GM12878 (cell line): ENCODE measurements around the gene RFX3. TPM values are rescaled to one million over a fixed set of nuclear protein-coding genes. Genes with fewer than 3 reads are reported as not detected.

Source experiments
- ATAC-seq: fragments of 200-7000 bp; cut with Tn5 transposase; 3 replicates; pipeline ENCODE4 v1.9.1; 2020; ENCODE audit warnings: mild to moderate bottlenecking, moderate library complexity
- BruUV-seq: library from RNA; stranded (reverse); fragments of 400-500 nt; replicated peaks from 2 replicates; lab custom pipeline; 2021; lab: Mats Ljungman, UMichigan
- CTCF ChIA-PET: fragments of 300-600 bp; sonication (Branson Sonifier 250); formaldehyde crosslinking; extraction: SDS; loops from one replicate; lab custom pipeline; 2021; ENCODE audit warnings: inconsistent platforms; lab: Yijun Ruan, JAX
- POLR2A ChIA-PET: fragments of 350-600 bp; formaldehyde crosslinking; extraction: SDS; loops from one replicate; lab custom pipeline; 2021; ENCODE audit warnings: inconsistent platforms; lab: Charles Lee
- RAD21 ChIA-PET: fragments of 300-600 bp; sonication (Branson Sonifier 250); formaldehyde crosslinking; loops from one replicate; lab custom pipeline; 2023; ENCODE audit warnings: antibody characterized with exemption; ENCODE audit not compliant: unreplicated experiment; lab: Charles Lee
- SMC1A ChIA-PET: fragments of 300-600 bp; sonication (Branson Sonifier 250); formaldehyde crosslinking; loops from one replicate; lab custom pipeline; 2023; ENCODE audit not compliant: unreplicated experiment, uncharacterized antibody; lab: Charles Lee
- DNase-seq: peaks from one replicate; pipeline ENCODE4 v3.0.0-alpha.2; 2011; ENCODE audit warnings: low read depth, low spot score
- FAIRE-seq: peaks from 3 replicates; lab custom pipeline; 2011; peaks lifted over from hg19 to GRCh38; lab: Jason Lieb, UNC
- H2AFZ ChIP-seq: 2 replicates; pipeline ENCODE4 v1.6.0; 2011; ENCODE audit warnings: low read depth, low read length, control low read depth; ENCODE audit not compliant: control insufficient read depth
- H3K27ac ChIP-seq: 2 replicates; pipeline ENCODE4 v1.5.1; 2011; ENCODE audit warnings: control low read depth; ENCODE audit not compliant: control insufficient read depth, insufficient read depth
- H3K27me3 ChIP-seq, 2 experiments: replicated peaks in 1 of 2; 2 replicates each; pipeline versions ENCODE4 v1.6.0 to v1.6.1; 2011; ENCODE audit warnings: low read length in 1 of 2; ENCODE audit not compliant: control insufficient read depth in 2 of 2, insufficient read depth in 2 of 2
- H3K36me3 ChIP-seq, 2 experiments: 2 replicates each; pipeline ENCODE4 v1.5.1; 2011; ENCODE audit warnings: low read length in 1 of 2; ENCODE audit not compliant: control insufficient read depth in 2 of 2, insufficient read depth in 2 of 2
- H3K4me1 ChIP-seq: 2 replicates; pipeline ENCODE4 v1.6.1; 2011; ENCODE audit warnings: mild to moderate bottlenecking, low read length, moderate library complexity, mixed read lengths; ENCODE audit not compliant: control insufficient read depth, insufficient read depth
- H3K4me2 ChIP-seq: 2 replicates; pipeline ENCODE4 v1.6.0; 2011; ENCODE audit warnings: control low read depth; ENCODE audit not compliant: control insufficient read depth, insufficient read depth
- H3K4me3 ChIP-seq: fragments of 200-600 bp; sonication (generic); 2 replicates; pipeline ENCODE4 v1.5.1; 2016
- H3K79me2 ChIP-seq: 2 replicates; pipeline ENCODE4 v1.6.0; 2011; ENCODE audit warnings: low read length; ENCODE audit not compliant: control insufficient read depth, insufficient read depth
- H3K9ac ChIP-seq: 2 replicates; pipeline ENCODE4 v1.8.0; 2011; ENCODE audit warnings: low read length, control low read depth, mixed read lengths; ENCODE audit not compliant: control insufficient read depth, insufficient read depth
- H3K9me3 ChIP-seq: replicated peaks from 3 replicates; pipeline ENCODE4 v1.5.1; 2011; ENCODE audit warnings: mild to moderate bottlenecking, low read length; ENCODE audit not compliant: control insufficient read depth, insufficient read depth
- H4K20me1 ChIP-seq: 2 replicates; pipeline ENCODE4 v1.6.0; 2011; ENCODE audit not compliant: control insufficient read depth, insufficient read depth
- DPF2 ChIP-seq: fragments of 450-650 bp; IDR thresholded peaks from 2 replicates; pipeline ENCODE4 v1.6.1; 2017; ENCODE audit warnings: mild to moderate bottlenecking
- HCFC1 ChIP-seq: fragments of 150-350 bp; IDR thresholded peaks from 2 replicates; pipeline ENCODE4 v1.6.1; 2014; ENCODE audit warnings: low read length
- MTA3 ChIP-seq: IDR thresholded peaks from 2 replicates; pipeline ENCODE4 v1.6.1; 2012; ENCODE audit warnings: low read length, inconsistent platforms, borderline replicate concordance
- NFYB ChIP-seq: IDR thresholded peaks from 2 replicates; pipeline ENCODE4 v1.6.1; 2011; ENCODE audit warnings: low read depth, mild to moderate bottlenecking, low read length, improper control_type of control experiment, moderate library complexity; ENCODE audit not compliant: insufficient read depth
- PAX8 ChIP-seq: fragments of 450-650 bp; IDR thresholded peaks from 2 replicates; pipeline ENCODE4 v1.6.1; 2017; ENCODE audit warnings: mild to moderate bottlenecking, moderate library complexity
- RAD21 ChIP-seq: IDR thresholded peaks from 2 replicates; pipeline ENCODE4 v1.6.1; 2011; ENCODE audit warnings: mild to moderate bottlenecking, low read depth, low read length, moderate library complexity; ENCODE audit not compliant: insufficient read depth
- SP1 ChIP-seq: IDR thresholded peaks from one replicate; pipeline ENCODE4 v1.6.1; 2011; ENCODE audit warnings: low read depth, low read length
- WGBS: methylation state at CpG from one replicate; pipeline ENCODE4 v1.1.6; 2016; ENCODE audit warnings: low lambda C conversion rate; ENCODE audit not compliant: insufficient replicate concordance, insufficient coverage; ENCODE audit errors: missing lambda C conversion rate; 5-methylcytosine and 5-hydroxymethylcytosine counted together
- in situ Hi-C: fragments of 300-500 bp; cut with MboI; formaldehyde crosslinking; loops from 9 replicates; pipeline ENCODE4 v1.14.3; 2018; ENCODE audit warnings: mixed read lengths
- intact Hi-C: fragments of 100-400 bp; cut with micrococcal nuclease; formaldehyde crosslinking; loops from one replicate; pipeline ENCODE4 v1.14.2; 2022; ENCODE audit not compliant: unreplicated experiment
- polyA plus RNA-seq, 11 experiments: library from polyadenylated mRNA; depleted of rRNA in 4 of 11; unstranded in 6 of 11; stranded (reverse) in 5 of 11; fragments of >200 nt; fragmentation: Nextera tagmentation in 4 of 11; fragmentation: Illumina TruSeq in 1 of 11; extraction: Ambion mirVana in 4 of 11; extraction: Trizol in 1 of 11; gene quantifications; 1 replicate in 1 of 11; 2 replicates in 10 of 11; pipeline versions ENCODE4 v1.2.1 to v1.2.3, GENCODE V29; 2011 to 2016; ENCODE audit warnings: inconsistent platforms in 2 of 11, missing spikeins in 2 of 11, low read depth in 1 of 11
- total RNA-seq, 4 experiments: library from RNA; depleted of rRNA in 3 of 4; stranded (reverse); fragments of >200 nt in 3 of 4; fragmentation: Illumina TruSeq in 1 of 4; extraction: Trizol in 1 of 4; gene quantifications; 2 replicates each; pipeline versions ENCODE4 v1.2.1 to v1.2.3, GENCODE V29; 2013 to 2021
- TF ChIP-seq, protein P1 (sequence below): fragments of 450-650 bp; IDR thresholded peaks from 2 replicates; pipeline ENCODE4 v1.6.1; 2017; ENCODE audit warnings: low read depth, mild to moderate bottlenecking, moderate library complexity
- TF ChIP-seq, protein P2 (sequence below): IDR thresholded peaks from 2 replicates; pipeline ENCODE4 v1.6.1; 2011; ENCODE audit warnings: borderline replicate concordance, low read depth, mild to moderate bottlenecking, moderate library complexity, low read length; ENCODE audit not compliant: insufficient read depth, poor library complexity, severe bottlenecking

Gene RFX3
- total and polyA plus RNA-seq, 10 of the 15 experiments (the other 5 are each of a cell fraction or from before 2014, with no cell fraction given): 1.2 to 26.4 (median 6.7) TPM

DNA sequence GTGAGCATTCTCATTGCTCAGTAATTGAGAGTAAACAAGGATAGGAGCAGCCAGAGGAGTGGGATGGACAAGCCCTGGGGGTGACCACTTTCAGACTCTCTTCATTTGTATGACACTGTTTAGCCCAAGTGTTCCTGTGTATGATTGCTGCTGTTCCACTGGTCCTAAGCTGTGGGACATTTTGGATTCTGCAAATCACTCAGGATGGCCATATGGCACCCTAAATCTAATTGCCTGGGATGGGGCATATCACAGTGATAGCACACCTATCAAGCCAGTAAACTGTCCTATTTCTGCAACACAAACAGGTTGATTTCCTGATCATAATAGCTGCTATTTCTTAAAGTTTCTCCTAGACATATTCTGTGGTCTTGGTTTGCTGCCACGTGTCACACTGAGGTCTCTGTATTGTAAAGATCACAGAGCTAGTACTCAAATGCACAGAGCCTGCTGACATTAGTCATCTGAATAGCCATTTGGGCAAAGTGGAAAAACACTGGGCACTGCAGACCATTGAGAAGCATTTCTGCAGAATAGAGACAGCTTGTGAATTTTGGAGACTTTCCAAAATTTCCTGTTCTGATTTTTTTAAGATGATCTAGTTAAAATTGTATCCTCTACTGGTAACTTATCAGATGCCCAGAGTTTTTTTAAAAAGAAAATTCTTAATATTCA lies 320.2 kb downstream of the RFX3 start:
- H3K36me3 ChIP-seq: no peaks in the 10 kb centered on the region
- no peak overlapping the region for H3K27ac ChIP-seq
- H4K20me1 ChIP-seq: no peaks in the 10 kb centered on the region
- TF ChIP-seq, protein P1, sequence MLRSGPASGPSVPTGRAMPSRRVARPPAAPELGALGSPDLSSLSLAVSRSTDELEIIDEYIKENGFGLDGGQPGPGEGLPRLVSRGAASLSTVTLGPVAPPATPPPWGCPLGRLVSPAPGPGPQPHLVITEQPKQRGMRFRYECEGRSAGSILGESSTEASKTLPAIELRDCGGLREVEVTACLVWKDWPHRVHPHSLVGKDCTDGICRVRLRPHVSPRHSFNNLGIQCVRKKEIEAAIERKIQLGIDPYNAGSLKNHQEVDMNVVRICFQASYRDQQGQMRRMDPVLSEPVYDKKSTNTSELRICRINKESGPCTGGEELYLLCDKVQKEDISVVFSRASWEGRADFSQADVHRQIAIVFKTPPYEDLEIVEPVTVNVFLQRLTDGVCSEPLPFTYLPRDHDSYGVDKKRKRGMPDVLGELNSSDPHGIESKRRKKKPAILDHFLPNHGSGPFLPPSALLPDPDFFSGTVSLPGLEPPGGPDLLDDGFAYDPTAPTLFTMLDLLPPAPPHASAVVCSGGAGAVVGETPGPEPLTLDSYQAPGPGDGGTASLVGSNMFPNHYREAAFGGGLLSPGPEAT: no peak
- TF ChIP-seq SP1: no peak
- no peak for TF ChIP-seq MTA3
- no peak for TF ChIP-seq RAD21
- ChIA-PET RAD21 (no interaction called here), CTCF (interaction anchor here (1.0 to 1.5 kb wide), 2 partner anchors 13 to 54 kb away, joined by 3 read pairs; no protein-coding TSS in a partner anchor), SMC1A (interaction anchor here (1.2 kb wide), 1 partner anchor 18 kb away, joined by 3 read pairs; no protein-coding TSS in a partner anchor), POLR2A (no interaction called here)
- no peaks in the 10 kb centered on the region for H3K79me2 ChIP-seq
- FAIRE-seq (no peak), ATAC-seq (no peak), DNase-seq (no peak)
- no peak overlapping the region for H3K4me3 ChIP-seq
- BruUV-seq: no TSS peak
- in situ Hi-C loops: no loop called here
- H3K9ac ChIP-seq: no peak overlapping the region
- H3K4me2 ChIP-seq: no peak overlapping the region
- H3K4me1 ChIP-seq: no peaks in the 10 kb centered on the region
- intact Hi-C loops: no loop called here
- no peak overlapping the region for H2AFZ ChIP-seq
- no peaks in the 10 kb centered on the region for H3K9me3 ChIP-seq
- 0% methylated on average over 1 of the region's 1 CpG for WGBS
- no peaks in the 10 kb centered on the region for H3K27me3 ChIP-seq

DNA sequence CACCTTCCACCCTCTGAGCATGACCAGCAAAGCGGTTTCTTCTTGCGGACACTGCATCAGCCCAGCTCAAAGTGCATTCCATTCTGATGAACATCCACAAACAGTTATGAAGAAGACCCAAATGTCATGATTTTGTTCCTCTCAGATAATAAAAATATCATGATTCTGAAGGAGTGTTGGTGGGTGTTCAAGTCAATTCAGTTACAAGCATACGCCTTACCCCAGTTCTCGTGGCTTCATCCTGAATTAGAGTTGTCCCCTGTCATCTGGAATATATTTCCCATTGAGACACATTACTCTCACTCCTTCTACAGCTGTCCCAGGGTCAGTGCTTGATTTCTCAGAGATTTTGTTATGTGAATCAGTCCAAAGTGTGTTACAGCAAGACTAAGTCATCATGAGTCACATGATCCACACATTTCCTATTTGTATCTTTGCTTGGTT lies 325.4 kb downstream of the RFX3 start:
- POLR2A ChIA-PET: no interaction called here
- in situ Hi-C loops (no loop called here), intact Hi-C loops (no loop called here)
- CTCF ChIA-PET: no interaction called here
- no peaks in the 10 kb centered on the region for H3K4me1 ChIP-seq
- BruUV-seq: no TSS peak
- no peak for DNase-seq
- no peak overlapping the region for H3K4me3 ChIP-seq
- no peak for ATAC-seq
- no peak overlapping the region for H3K27ac ChIP-seq
- no peaks in the 10 kb centered on the region for H3K79me2 ChIP-seq
- H3K9ac ChIP-seq: no peak overlapping the region
- no peaks in the 10 kb centered on the region for H4K20me1 ChIP-seq
- no peak overlapping the region for H2AFZ ChIP-seq
- H3K27me3 ChIP-seq: peaks cover 0 to 2% of the 10 kb centered on the region in 2 experiments; a peak in 1 of 4 replicates
- no peaks in the 10 kb centered on the region for H3K36me3 ChIP-seq
- FAIRE-seq: no peak
- SMC1A ChIA-PET: no interaction called here
- RAD21 ChIA-PET: interaction anchor here (0.5 kb wide), 1 partner anchor 1602 kb away, joined by 3 read pairs; no protein-coding TSS in a partner anchor
- no peaks in the 10 kb centered on the region for H3K9me3 ChIP-seq
- no peak for TF ChIP-seq HCFC1
- no peak for TF ChIP-seq NFYB
- no peak for TF ChIP-seq PAX8
- TF ChIP-seq, protein P2, sequence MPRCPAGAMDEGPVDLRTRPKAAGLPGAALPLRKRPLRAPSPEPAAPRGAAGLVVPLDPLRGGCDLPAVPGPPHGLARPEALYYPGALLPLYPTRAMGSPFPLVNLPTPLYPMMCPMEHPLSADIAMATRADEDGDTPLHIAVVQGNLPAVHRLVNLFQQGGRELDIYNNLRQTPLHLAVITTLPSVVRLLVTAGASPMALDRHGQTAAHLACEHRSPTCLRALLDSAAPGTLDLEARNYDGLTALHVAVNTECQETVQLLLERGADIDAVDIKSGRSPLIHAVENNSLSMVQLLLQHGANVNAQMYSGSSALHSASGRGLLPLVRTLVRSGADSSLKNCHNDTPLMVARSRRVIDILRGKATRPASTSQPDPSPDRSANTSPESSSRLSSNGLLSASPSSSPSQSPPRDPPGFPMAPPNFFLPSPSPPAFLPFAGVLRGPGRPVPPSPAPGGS: peak; percentile 30
- no peak for TF ChIP-seq DPF2
- 82% methylated on average over 4 of the region's 4 CpGs for WGBS
- H3K4me2 ChIP-seq: no peak overlapping the region
